Activated CD4-positive, alpha-beta T cell treated with anti-CD3 and anti-CD28 coated beads for 48 hours (primary cell): ENCODE data around the gene MAPK4.
"Not testable (repeated sequence)": the region's sequence is repeated elsewhere in the genome, so short reads cannot be mapped to it uniquely, and the experiment has no call there.

Source experiments
- DNase-seq: peaks from one replicate; pipeline ENCODE4 v3.0.0-alpha.2; 2020

The MAPK4 gene

DNA sequence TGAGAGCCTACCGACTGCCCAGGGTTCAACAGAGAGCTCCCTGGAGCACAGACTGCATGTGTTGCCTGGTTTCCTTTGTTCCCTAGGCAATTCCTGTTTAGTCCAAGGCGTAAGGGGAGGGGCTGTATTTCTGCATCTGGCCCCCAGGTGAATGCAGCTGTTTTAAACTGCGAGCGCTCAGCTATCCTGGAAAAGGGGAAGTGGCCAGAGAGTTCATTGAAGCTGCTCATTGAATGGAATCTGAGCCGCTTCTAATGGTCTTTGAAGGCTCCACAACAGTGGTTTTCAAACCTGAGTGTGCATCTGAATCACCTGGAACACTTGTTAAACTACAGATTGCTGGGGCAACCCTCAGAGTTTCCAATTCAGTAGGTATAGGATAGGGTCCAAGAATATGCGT is 18.1 kb downstream of the MAPK4 start:
- no peak for DNase-seq

DNA sequence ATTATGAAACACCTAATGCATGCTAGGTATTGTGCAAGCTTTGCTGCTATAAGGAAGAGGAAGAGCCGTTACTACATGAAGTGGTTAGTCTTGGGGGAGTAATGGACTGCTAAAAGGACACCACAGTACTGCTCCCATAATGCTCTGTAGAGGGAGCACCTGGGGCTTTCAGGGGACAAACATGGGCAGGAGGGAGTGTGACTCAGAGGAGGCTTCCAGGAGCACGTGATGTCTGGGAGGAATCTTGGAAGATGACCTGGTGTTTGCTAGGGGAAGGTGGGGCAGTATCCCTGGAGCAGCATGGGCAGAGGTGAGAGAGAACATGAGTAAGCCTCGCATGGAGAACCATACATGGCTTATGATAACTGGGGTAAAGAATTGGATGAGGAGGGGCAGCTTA is 18.8 kb downstream of the MAPK4 start:
- DNase-seq = no peak

DNA sequence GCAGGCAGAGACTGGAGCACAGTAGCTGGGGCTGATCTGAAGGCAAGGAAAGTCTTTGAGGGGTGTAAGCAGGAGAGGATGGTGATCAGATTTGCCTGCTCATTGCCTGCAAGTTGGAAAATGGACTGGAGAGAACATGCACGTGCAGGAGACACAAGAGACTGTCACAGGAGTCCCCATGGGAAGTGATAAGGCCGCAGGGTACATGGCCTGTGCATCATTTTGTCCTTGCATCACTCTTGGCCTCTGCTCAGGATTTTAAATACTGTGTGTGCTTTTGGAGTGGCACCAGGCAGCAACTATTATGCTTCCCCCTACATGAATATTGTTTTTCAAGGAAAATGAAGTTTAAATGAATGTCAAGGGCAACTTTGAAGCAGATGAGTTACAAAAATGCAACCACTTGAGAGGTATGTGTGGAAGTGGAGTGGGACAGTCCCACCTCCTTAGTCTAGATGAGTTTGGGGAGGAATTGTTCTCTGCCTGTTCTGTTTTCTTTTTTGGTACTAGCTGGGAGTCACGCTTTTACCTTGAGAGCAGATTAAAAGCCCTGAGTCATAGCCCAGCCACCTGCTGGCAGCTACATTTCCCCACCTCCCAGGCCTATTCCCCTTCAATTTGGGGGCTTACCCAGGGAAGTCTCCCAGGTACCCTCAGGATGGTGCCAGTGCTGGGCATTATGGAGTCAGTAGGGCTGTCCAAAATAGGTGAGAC is 19.3 kb downstream of the MAPK4 start:
- no peak for DNase-seq

DNA sequence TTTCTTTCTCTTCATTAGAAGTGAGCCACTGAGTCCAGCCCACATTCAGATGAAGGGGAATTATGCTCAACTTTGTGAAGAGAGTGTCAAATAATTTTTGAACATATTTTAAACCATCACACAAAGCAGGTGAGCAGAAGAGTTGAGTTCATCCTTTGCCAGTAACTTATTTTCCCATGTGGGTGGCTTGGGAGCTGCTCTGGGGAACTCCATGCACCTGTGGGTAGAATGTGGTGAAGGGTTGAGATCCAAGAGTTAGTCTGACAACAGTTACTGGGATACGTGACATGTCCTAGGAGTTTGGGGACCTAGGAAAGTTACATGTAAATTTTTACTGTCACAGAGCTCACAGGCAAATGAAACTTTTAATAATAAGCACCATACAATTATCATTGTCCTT is 21.6 kb downstream of the MAPK4 start:
- no peak for DNase-seq

DNA sequence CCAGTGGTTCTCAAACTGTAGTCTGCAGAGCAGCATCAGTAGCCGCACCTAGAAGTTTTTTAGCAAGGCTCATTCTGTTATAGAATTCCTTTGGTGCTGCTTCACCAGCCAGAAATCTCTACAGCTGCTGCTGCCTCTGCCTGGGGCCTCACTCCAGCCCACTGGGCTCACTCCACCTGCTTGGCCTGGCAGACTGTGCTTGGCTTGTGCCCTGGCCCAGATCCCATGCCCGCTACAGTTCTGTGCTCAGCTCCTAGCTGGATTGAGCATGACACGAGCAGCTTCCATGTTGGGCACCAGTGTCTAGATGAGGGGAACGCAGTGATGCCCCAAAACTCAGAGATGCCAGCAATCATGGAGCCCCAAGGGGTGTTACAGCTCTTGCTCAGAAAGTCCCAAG is 22.6 kb downstream of the MAPK4 start:
- no peak for DNase-seq

DNA sequence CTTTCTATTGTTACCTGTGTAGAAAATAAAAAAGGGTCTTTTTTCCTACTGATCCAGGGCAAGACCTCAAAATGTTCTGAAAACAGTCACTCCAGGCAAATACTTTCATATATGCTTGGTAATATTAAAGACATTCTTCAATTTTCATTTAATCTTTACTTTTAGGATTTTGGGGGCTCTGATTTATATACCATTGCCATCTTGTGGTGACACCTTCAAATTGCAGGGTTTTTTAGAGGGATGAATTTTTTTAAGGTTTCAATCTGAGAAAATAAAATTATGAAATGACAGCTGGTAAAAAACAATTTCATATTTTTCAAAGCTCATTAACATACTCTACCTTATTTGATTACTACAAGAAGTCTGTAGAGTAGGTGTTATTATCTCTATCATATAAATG is 26.8 kb downstream of the MAPK4 start:
- no peak for DNase-seq

DNA sequence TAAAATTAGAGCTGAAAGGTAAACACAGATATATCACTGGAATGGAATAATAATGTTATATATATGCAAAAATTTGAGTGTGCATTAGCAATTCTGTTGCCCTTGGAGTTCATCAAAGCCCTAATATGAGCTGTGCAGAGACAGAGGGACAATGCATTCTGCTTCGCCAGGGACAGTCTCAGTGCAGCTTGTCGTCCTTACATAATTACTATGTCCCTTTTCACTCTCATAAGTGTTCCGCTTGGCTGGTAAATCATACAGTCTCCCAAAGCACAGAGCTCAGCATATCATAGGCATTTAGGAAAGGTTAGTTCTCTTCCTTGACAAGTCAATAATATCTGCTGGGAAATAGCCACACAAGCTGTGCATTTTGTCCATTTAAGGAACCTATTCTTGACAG is 30.7 kb downstream of the MAPK4 start:
- no peak for DNase-seq

DNA sequence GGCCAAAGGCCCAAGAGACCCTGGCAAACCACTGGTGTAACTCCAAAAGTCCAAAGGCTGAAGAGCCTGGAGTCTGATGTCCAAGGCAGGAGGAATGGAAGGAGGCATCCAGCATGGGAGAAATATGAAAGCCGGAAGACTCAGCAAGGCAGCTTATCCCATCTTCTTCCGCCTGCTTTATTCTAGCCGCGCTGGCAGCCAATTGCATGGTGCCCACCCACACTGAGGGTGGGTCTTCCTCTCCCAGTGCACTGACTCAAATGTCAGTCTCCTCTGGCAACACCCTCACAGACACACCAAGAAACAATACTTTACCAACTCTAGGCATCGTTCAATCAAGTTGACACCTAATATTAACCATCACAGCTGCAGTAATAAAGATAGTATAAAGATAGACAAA is 34.1 kb downstream of the MAPK4 start:
- no peak for DNase-seq

DNA sequence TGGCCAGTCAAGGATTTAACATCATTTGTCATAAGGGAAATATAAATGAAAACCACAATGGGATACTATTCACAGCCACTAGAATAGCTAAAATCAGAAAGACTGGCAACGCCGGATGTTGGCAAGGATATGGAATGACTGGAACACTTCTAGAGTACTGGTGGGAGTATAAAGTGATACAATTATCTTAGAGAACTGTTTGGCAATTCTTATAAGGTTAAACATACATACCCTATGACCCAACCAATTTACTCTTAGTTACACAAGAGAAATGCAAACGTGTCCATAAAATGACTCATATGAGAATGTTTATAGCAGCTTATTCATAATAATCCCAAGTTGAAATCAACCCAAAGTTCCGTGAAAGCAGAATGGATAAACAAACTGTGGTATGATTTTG is 35.1 kb downstream of the MAPK4 start:
- no peak for DNase-seq

DNA sequence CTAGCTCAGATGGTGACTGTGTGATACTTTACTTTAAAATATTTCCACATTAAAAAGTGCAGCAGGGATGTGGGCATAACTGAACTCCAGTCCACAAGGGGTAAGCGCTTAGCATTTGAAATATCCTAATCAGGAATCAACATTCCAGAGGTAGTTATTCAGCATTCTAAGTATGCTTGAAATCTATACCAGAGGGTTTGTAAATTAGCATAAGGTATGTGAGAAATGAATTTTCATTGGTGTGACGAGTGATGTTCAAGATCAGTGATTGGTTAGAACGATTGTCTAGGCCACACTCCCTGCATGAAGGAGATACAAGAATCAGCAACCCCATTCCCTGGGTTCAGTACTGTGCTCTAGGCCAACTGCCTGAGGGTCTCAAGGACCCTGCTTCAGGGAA is 42.6 kb downstream of the MAPK4 start:
- DNase-seq = no peak

DNA sequence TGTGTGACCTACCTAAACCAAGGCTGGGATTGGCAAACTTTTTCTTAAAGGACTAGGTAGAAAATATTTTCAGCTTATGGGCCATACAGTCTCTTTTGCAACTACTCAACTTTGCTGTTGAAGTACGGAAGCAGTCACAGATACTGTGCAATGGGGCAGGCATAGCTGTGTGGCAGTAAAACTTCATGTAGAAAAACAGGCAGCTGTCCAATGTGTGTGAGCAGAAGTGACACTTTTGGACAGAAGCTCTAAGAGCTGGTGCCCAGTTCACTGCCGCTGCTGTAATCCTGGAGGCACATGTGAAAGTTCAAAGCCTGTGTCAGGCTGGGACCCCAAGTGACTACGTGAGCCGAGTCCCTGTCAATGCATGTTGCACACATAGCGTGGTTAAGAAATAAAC is 46.7 kb downstream of the MAPK4 start:
- DNase-seq = no peak

DNA sequence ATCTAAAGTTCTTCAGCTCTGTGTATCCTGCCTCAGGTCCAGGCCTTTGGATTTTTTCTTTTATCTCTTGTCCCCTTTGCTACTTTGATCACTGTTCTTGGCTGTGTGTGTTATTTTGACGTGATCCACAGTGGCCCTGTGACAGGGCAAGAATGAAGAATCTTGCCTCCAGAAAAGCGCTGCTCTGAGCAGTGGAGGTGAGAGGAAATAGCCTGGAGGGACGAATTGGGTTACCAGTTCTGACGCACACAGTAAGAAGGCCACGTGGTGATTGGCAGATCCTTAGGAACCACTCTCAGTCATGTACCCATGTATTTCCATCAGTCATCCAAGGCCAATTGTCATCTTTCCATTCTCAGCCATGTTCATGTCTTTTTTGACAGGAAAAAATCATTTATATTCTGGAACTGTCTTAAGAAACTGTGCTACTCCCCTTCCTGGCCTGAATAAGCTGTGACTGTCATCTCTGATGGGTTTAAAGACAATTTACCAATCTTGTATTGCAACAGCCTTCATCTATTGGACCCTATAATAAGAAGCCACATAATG is 47.6 kb downstream of the MAPK4 start:
- DNase-seq = no peak

DNA sequence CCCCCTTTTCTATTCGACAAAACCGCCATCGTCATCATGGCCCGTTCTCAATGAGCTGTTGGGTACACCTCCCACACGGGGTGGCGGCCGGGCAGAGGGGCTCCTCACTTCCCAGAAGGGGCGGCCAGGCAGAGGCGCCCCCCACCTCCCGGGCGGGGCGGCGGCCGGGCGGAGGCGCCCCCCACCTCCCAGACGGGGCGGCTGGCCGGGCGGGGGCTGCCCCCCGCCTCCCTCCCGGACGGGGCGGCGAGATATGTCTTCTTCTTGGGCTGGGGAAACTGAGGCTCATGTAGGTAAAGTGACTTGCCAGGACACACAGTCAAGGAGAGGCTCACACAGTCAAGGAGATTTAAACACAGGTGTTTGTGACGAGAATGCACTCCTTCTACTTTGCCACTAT is 49.3 kb downstream of the MAPK4 start:
- DNase-seq = not testable (repeated sequence)

DNA sequence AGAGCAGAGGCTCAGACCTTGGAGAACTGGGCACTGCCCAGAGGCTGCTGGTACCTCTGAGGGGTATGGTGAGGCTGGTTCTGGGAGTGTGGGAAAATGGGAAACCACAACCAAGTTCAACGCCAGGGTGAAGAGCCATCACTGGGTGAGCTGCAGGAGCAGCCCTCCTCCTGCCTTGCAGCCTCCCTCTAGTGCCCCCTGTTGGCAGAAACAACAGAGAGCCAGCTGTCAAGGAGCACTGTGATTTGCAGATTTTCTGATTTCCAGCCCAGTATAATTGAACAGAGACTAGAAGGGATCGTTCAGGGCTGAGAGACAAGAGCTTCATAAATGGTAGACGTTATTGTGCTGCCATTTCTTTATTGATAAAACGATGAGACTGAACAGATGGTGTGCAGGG is 50.5 kb downstream of the MAPK4 start:
- peak; percentile 7 for DNase-seq

DNA sequence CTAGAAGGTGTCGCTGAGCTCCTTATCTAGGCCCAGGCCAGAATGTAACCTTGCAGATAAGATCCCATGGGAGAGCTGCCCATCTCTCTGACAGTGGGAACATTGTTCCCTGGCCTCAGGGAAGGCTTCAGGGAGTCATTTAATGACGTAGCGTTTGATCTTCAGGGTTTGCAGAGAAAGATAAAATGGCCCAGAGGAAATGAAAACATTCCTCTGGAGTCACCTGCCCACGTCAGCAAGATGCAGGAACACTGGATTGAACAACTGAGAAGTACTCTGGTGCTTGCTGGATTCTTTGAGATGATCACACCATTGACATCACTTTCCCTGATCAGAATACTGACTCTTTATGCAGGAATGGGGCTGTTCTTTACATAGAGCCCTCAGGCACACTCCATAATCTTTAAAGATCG is 51.6 kb downstream of the MAPK4 start:
- no peak for DNase-seq

DNA sequence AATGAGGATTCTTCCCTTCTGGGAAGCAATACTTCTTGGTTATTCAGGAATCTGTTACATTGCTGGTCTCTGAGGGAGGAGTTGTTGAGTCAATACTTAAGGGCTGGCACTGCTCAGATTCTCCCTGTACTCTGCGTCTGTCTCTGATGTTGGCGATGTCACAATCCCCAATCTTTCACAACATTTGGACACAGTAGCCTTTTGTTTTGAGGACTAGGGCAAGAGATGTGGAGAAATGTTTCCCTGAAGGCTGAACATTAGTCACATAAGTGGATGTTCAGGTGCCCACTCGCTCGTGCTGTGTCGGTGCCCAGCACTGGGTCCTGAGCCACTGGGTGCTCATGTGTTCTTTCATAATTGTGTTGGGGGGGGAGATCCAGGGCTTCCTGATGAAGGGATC is 55.0 kb downstream of the MAPK4 start:
- no peak for DNase-seq

DNA sequence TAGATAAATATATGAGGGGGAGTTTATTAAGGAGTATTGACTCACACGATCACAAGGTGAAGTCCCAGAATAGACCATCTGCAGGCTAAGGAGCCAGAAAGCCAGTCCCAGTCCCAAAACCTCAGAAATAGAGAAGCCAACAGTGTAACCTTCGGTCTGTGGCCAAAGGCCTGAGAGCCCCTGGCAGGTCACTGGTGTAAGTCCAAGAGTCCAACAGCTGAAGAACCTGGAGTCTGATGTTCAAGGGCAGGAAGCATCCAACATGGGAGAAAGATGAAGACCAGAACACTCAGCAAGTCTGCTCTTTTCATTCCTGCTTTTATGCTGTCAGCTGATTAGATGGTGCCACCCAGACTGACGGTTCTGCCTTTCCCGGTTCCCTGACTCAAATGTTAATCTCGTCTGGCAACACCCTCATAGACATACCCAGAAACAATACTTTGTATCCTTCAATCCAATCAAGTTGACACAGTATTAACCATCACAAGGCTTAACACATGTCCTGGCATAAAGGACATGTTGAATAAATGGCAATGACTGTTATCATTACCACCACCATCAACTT is 56.7 kb downstream of the MAPK4 start:
- no peak for DNase-seq

DNA sequence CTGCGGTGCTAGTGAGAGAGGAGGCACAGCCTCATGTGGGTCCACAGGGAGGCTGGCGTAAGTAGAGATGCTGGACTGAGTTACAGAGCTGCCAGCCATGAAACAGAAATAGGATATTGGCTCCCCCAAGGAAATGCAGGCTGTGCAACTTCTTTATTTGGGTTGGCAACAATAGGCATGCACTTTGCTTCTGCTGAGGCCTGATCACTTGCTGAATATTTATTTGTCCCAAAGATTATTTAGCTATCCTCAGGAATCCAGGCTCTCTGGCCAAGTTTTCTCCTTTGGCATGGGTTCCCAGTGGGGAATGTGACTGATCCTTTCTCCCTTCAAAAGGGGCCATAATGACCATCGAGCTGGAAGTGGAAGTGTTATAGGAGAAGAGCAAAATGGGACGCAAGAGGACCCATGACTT is 60.0 kb downstream of the MAPK4 start:
- DNase-seq = no peak

DNA sequence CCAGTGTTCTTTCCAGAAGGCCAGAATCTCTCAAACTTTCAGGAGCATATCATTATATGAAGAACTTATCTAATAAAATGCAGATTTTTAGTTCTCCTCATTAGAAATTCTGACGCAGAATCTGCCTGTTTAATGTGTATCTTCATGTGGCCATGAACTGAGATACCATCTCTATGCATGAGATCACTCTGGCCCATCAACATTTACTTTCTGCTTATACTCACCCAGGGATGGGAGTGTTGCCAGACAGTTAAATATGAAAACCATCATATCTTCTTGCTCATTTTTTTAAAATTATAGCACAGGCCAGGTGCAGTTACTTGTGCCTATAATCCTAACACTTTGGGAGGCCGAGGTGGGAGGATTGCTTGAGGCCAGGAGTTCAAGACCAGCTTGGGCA is 60.4 kb downstream of the MAPK4 start:
- no peak for DNase-seq

DNA sequence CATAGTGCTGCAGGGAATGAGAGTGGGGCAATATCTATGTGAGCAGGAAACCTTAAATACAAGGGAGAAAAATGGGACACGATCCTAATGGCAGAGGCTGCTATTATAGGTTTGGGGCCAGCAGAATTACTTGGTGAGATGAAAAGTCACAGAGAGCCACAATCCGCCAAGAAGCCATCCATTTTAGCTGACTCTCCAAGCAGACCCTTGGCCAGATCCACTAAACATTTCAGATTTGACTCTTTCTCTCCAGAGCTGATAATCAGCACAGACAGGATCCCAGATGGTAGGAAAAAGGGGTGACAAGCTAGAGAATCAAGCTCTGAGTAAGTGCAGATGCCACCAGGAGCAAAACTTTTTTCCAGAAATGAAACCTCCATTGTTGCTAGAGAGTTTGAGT is 61.5 kb downstream of the MAPK4 start:
- DNase-seq = no peak

DNA sequence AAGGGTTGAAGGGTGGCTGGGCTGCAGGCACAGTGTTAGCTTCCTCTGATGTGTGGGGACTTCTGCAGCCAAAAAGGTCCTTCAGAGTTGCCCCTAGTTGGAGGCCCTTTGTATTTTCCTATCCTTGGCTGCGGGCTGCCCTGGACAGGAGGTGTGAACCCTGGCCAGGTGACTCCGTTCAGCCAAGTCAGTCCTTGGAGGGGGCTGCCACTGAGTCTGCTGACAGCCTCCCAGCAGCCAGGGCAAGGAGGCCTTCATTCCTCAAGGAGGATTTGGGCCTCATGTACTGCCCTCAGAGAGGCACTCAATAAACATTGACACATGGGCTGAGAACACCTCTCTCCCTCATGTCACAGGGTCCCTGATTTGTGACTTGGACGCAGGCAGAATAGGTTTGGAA is 62.4 kb downstream of the MAPK4 start:
- DNase-seq = no peak

DNA sequence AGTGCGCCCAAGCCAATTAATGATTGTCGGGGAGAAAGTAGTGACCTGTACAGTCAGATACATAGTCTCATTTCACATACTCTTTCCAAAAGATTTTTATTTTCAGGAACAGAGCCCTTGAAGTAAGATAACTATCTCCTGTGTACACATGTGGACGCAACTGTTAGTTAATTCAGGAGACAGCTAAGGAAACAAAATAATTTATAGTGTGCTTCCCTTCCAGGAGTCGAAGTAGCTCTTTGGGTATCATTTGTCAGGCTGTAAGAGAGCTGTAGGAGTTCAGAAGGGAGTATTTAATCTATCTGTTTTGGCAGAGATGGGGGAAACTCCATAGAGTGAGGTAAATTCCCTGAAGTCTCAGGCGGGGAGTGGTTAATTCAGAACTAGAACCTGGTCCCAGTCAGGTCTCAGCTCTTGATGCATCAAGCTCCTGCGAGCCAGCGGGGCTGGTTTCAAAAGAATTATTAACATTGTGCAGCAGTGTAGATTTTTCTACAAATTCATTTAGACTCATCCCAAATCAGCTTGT is 63.0 kb downstream of the MAPK4 start:
- DNase-seq = no peak

DNA sequence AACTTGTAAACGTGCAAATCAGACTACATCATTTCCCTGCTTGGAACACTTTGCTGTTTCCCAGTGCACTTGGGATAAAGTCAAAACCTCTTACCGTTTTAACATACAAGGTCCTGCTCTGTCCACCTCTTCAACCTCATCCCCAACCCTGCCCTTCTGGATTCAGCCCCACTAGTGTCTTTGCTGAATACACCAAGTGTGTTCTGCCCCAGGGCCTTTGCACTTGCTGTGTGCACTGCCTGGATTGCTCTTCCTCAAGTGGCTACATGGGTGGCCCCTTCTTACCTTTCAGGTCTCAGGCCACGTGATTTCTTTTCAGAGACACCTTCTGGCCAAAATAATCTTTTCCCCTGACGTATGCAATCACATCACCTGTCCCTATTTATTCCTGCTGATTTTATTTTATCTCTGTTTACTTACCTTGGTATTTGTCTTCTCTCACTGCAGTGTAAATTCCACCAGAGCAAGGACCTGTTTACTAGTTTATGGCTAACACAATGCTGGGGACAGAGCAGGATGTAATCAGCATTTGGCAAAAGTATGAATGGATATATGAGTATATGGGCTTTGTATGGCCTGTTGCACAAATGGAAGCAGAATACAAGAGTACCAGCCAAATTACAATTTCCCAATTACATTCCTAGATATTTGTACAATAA is 63.9 kb downstream of the MAPK4 start:
- no peak for DNase-seq

DNA sequence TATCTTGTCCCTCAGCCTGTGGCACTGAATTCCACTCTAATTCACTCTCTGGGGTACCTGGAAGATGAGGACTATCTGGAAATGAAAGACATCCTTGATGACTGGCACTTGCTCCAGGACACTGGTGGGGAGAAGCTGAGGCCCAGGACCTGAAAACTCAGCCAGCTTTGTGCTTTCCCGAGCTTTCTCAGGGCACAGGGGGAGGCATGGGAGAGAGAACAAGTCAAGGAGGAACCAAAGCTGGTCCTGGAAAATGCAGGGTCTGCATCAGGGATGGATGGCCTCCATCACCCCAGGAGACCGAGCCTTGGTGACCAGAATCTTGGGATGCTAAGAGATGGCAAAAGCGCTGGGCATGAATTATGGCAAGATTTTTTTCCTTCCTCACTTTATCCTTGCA is 65.1 kb downstream of the MAPK4 start:
- no peak for DNase-seq
